Stimulated activated CD8-positive, alpha-beta memory T cell treated with anti-CD3 and anti-CD28 coated beads, Interleukin-2, amount 100 ng/mL, for 48 hours (primary cell): ENCODE results near the gene FAM20C.
"Not testable (repeated sequence)": the region's sequence is repeated elsewhere in the genome, so short reads cannot be mapped to it uniquely, and the experiment has no call there.

Experiments
- DNase-seq, 2 donors: peaks; one replicate each; pipeline ENCODE4 v3.0.0-alpha.2; 2020; ENCODE audit warnings: low read depth in 2 of 2

FAM20C gene

DNA sequence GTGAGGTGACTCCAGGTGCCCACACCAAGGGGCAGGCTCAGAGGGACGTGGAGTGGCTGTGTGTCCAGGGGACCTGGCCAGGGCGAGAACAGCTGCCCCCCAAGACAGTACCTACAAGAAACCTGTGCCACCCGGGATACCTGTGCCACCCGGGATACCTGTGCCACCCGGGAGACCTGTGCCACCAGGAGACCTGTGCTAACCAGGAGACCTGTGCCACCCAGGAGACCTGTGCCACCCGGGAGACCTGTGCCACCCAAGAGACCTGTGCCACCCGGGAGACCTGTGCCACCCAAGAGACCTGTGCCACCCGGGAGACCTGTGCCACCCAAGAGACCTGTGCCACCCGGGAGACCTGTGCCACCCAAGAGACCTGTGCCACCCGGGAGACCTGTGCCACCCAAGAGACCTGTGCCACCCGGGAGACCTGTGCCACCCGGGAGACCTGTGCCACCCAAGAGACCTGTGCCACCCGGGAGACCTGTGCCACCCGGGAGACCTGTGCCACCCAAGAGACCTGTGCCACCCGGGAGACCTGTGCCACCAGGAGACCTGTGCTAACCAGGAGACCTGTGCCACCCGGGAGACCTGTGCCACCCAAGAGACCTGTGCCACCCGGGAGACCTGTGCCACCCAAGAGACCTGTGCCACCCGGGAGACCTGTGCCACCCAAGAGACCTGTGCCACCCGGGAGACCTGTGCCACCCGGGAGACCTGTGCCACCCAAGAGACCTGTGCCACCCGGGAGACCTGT lies 50.6 kb downstream of the FAM20C start:
- DNase-seq: not testable (repeated sequence)

DNA sequence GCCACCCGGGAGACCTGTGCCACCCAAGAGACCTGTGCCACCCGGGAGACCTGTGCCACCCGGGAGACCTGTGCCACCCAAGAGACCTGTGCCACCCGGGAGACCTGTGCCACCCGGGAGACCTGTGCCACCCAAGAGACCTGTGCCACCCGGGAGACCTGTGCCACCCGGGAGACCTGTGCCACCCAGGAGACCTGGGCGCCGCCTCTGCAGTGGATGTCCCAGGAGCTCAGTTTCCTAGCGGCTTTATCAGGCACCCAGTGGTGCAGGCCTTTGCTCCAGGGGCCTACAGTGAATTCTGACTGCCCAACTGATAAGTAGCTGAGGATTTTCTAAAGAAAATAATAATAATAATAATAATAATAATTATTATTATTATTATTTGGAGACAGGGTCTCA lies 51.2 kb downstream of the FAM20C start:
- DNase-seq: not testable (repeated sequence)

GRCh38 chr7:244974-245373 lies 52.6 kb downstream of the FAM20C start:
- DNase-seq: no peak

GRCh38 chr7:245574-246295 lies 53.4 kb downstream of the FAM20C start:
- DNase-seq: no peak

- DNase-seq: no peak
Observed at GRCh38 chr7:246451-246850, 54.1 kb downstream of the FAM20C start.

DNA sequence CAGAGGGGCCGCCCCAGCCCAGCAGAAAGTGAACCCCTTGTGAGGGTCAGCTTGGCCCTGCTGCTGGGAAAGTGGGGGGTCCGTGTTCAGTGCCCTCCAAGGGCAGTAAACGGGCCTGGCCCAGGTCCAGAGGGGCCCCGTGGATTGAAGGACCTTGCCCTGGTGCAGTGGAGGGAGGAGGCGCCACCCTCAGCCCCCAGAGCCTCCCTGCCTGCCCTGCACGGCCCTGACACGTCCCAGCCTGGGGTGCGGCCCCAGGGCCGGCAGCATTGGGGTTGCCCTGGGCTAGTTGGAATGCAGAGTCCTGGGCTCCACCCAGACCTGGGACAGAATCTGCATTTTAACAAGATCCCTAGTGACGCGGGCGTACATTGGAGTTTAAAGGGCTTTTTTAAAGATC lies 54.8 kb downstream of the FAM20C start:
- DNase-seq: no peak

DNA sequence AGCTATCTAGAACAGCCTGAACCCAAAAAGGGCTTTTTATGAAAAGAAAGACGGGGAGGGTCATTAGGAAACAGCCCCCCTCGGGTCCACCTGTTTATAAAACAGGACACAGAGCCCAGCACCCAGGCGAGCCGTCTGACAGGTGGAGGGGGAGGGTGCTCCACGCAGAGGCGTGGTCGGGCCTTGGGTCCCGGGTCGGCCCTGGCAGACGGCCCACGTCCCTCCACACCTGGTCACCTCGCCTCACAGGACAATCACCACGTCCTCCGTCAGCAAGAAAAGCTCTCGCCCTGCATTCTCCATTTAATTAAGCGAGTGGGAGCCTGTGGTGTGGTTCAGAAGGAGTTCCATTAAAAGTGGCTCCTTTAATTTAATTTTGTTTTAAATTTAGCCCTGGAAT lies 55.3 kb downstream of the FAM20C start:
- no peak for DNase-seq

DNA sequence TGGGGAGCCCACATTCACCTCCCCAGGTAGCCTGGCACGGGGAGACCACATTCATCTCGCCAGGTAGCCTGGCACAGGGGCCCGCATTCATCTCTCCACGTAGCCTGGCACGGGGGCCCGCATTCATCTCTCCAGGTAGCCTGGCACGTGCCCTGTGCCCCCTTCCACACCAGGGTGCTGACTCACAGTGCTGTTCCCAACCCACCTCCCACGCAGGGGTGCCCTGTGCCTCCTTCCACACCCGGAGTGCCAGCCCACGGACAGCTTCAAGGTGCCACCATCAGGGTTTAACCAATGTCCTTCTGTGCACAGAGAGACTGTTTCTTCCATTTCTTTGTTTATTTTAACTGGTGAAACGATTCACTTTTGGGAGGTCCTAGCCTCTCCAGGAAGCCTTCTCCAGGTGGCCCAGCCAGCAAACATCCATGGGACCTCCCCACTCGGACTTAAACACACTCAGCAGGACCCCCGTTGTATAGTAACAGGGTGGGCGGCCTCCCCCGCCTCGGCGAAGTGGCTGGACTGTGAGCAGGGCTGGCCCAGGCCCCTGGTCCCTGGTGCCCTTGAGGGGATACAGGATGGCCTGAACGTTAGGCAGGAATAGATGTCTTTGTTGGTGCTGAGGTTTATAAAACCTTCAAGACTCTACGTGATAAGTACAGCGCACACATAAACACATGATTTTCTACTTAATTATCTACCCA lies 56.5 kb downstream of the FAM20C start:
- no peak for DNase-seq

DNA sequence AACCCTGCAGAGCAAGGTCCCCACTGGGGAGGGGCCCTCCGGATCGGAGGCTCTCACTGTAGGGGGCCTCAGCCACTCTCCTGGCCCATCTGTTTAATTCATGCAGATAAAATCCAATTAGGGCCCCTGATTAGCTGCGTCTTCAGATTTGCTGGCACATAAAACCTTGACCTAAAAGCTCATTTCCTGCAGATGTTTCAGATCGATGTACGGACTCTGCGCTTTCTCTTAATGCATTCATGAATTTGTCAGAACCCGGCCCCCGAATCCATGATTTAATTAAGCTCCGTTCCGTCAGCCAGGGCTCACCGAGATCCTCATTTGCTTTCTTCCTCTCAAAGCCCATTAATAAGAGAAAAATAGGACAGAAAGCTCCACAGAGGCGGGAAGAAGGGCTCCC lies 57.6 kb downstream of the FAM20C start:
- no peak for DNase-seq

DNA sequence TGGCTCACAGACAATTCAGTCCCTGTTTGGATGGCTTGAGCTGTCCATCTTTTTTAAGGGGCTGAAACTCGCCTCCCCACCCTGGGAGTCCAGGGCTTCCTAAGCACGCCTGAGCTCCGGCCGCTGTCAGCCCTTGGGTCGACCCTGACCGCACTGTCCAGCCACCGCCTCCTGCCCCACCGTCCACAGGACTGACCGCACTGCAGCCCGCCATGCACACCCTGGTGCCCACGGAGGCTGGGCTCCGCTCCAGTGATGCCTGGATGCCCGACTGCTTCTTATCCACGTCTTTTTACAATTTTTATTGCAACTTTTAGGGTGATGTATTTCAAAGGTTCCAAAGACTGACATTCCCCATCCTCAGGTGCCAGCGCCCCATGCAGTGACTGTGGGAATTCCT lies 58.2 kb downstream of the FAM20C start:
- no peak for DNase-seq

GRCh38 chr7:251005-251404 lies 58.6 kb downstream of the FAM20C start:
- DNase-seq: no peak

DNA sequence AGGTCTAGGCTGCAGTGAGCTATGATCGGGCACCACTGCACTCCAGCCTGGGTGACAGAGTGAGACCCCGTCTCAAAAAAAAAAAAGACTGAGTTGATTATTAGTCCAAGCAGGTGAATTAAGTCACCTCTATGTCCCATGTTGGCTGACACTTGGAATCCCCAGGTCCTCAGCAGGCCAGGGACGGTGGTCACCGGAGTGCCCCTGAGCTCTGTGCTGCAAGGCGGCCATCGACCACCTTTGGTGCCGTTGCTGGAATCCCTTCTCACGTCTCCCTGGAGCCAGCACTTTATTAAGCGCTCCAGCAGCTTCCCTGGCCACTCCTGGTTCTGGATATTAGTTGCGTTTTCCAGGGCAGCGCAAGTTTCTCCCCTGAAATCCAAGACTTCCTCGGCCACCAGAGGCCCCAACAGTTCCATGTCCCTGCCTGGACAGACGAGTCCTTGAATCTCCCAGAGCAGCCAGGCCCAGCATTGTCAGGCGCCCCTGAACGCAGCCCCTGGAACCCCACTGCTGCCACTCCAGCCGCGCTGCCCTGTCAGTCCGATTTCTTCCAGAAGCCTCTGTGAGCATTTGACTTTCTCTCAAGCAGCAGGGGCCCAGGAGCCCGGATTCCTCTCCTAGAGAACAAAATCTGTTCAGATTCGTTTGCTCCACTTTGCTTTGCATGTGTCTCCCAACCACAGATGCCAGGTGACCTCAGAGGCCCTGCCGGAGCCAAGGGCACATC lies 59.2 kb downstream of the FAM20C start:
- DNase-seq: no peak

GRCh38 chr7:252216-252965 lies 60.0 kb downstream of the FAM20C start:
- DNase-seq: no peak

DNA sequence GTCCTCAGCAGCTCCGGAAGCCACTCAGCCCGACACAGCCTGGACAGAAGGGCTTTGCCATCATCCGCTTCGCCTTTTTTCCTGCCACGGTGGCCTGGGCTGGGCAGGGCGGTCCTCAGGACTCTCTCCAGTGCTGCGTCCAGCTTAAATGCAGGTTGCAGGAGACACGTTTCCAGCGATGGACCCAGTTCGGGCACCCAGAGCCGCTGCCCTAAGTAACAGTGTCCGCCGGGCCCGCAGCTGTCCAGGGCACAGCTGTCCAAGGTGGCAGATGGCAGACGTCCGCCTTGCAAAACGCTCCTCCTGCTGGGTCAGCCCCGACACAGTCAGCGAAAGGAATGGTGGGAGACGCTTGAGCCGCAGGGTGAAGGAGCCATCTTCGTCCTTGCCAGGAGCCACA lies 60.6 kb downstream of the FAM20C start:
- DNase-seq: no peak

DNA sequence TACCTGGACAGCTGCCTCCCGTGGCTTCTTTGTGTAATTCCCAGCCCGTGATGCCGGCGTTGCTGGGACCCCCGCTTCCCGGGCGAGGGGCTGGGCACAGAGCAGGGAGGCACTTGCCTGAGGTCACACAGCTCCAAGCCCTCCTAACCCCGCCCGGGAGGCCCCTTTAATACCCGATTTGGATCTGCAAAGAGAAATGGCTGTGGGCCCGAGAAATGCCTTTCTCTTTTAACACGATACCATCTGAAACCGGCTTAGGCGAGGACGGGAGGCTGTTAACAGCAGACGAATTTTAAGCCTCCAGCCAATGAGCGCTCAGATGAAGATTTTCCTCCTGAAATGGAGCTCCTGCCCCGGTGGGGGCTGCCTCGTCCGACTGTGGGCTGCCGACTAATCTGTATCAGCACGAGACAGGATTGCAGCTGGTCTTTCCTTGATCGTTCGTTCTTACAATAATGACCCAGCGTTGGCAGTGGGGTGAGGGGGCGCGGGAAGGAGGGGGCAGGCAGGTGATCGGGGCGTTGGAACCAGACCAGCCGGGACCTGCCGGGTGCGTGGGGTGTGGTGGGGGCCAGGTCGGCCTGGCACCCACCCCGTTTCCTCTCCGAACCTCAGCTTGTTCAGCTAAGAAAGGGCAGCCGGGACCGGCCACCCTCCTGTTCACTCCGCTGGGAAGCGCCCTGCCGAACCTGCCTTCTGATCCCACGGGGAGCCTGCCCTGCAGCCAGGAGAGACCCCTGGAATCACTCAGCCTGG lies 61.4 kb downstream of the FAM20C start:
- DNase-seq: no peak

GRCh38 chr7:254337-255037 lies 62.1 kb downstream of the FAM20C start:
- DNase-seq: no peak

DNA sequence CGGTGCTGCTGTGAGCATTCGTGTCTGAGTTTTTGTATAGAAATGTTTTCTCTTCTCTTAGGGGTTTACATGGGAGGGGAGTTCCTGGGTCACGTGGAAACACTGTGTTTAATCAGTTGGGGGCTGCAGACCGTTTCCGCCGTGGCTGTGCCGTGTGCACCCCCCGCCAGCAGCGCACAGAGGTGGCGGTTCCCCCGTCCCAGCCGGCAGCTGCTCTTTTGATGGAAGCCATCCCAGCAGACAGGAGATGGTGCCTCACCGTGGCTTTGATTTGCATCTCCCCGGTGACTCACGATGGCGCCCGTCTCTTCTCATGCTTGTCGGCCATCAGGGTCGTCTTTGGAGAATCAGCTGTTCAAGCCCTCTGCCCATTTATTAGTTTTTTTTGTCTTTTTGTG lies 62.7 kb downstream of the FAM20C start:
- DNase-seq: no peak

GRCh38 chr7:255721-256361 lies 63.5 kb downstream of the FAM20C start:
- no peak for DNase-seq

- DNase-seq: no peak
Observed at GRCh38 chr7:256461-256940, 64.1 kb downstream of the FAM20C start.
